A549 treated with ZK216348 at 1 μM for 4 hours (cell line): ENCODE results near the gene PCARE. TPM values are rescaled to one million over a fixed set of nuclear protein-coding genes. Genes with fewer than 3 reads are reported as not detected.

ENCODE experiments used
- total RNA-seq: library from RNA; stranded (reverse); fragments of 200-300 nt; extraction: Qiagen RNA extraction; gene quantifications from 5 replicates; pipeline ENCODE4 v1.2.3, GENCODE V29; 2022; ENCODE audit warnings: low read depth

PCARE gene
- not detected in 5 replicates for total RNA-seq

GRCh38 chr2:29074411-29074810 lies at the start of gene PCARE:
TSS of gene PCARE (minus strand) at chr2:29074523. CDS start at chr2:29074261, 262 bp downstream.

GRCh38 chr2:29114946-29115609 lies 40.8 kb upstream of the PCARE start, which contains the start of gene CLIP4:
TSS of gene CLIP4 (plus strand) at chr2:29115415. CDS start at chr2:29121389, 5,974 bp downstream.

Other genes with a start within 250 kb of the PCARE start
- gene TRMT61B, start 204.2 kb downstream of the PCARE start, total RNA-seq, result 11.9 to 16.4 TPM (median 15.5 TPM) in 5 replicates
- 76.1 to 110 TPM (median 80.0 TPM) in 5 replicates for gene WDR43, start 179.9 kb downstream of the PCARE start, total RNA-seq
- 0.24 to 0.60 TPM (median 0.31 TPM) in 4 of 5 replicates, not detected in the other for gene TOGARAM2, start 93.2 kb downstream of the PCARE start, total RNA-seq
- 19.8 to 29.6 TPM (median 23.6 TPM) in 5 replicates for gene CLIP4, start 40.9 kb upstream of the PCARE start, total RNA-seq